ENCODE data around the gene THEM4.

DNA sequence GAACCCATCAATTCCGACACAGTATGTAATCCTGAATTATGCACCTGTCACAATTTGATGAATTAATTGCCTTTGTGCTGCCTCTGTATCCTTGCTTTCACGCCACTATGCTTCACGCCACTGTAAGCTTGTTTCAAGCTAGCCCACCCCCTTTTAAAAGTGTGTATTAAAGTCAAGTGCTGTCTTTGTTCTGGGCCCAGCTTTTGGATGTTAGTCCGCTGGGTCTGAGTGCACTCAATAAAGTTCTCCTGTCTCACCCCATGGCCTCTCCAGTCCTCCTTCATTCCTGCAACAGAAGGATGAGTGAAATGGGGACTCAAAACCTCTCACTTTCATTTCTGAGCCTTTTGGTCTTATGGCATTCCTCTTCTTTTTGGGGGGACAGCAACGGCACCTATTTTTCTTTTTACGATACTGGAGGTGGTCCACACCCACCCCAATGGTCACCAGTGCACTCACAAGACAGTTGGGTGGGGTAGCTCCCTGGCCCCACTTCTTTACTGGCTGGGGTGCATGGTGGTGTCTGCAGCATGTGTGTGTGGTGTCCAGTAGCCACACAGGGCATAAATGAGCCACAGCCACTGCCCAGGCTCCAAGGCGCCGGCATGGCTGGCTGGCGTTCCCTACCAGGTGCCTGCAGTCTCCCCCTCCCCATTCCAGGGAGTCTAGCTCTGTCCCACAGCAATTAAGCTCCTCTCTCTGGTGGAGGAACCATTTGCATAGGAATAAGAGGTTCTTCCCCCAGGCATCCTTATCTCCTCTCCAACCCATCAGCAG lies 1.8 kb downstream of the THEM4 start:
- TF ChIP-seq, protein P1, sequence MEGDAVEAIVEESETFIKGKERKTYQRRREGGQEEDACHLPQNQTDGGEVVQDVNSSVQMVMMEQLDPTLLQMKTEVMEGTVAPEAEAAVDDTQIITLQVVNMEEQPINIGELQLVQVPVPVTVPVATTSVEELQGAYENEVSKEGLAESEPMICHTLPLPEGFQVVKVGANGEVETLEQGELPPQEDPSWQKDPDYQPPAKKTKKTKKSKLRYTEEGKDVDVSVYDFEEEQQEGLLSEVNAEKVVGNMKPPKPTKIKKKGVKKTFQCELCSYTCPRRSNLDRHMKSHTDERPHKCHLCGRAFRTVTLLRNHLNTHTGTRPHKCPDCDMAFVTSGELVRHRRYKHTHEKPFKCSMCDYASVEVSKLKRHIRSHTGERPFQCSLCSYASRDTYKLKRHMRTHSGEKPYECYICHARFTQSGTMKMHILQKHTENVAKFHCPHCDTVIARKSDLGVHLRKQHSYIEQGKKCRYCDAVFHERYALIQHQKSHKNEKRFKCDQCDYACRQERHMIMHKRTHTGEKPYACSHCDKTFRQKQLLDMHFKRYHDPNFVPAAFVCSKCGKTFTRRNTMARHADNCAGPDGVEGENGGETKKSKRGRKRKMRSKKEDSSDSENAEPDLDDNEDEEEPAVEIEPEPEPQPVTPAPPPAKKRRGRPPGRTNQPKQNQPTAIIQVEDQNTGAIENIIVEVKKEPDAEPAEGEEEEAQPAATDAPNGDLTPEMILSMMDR (IDR thresholded peaks at IDR 0.05) = no peak
- TF ChIP-seq EZH2 (IDR thresholded peaks at IDR 0.05; ENCODE audit: borderline replicate concordance, insufficient read depth, low read depth, low read length, poor library complexity, severe bottlenecking) = no peak

Data from B cell (primary cell).